ENCODE data around the gene SLC35G3.
"Not testable (repeated sequence)": the region's sequence is repeated elsewhere in the genome, so short reads cannot be mapped to it uniquely, and the experiment has no call there.

The SLC35G3 gene

DNA sequence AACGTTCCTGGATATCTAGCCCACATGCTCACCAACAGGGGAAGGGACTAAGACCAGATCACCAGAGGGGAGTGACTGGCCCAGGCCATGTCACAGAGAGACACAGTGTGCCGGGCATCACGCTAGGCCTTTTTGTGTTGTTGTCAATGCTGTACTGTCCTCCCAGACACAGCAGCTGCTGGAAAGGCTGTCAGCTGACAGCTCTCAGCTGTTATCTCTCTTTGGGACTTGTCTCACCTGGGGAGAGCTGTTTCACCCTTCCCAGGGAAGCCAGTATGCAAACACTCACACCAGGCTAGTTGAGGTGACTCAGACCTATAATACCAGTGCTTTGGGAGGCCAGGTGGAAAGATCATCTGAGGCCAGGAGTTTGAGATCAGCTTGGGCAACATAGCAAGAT lies 27.1 kb downstream of the SLC35G3 start:
- DNase-seq (ENCODE audit: low spot score) (no peak), FAIRE-seq (no peak)

GRCh38 chr17:35166526-35166925 lies 27.7 kb downstream of the SLC35G3 start:
- DNase-seq (ENCODE audit: low spot score) = no peak
- FAIRE-seq = no peak

- no peak for DNase-seq (ENCODE audit: low spot score)
- no peak for FAIRE-seq
Observed at GRCh38 chr17:35164716-35165115, 29.5 kb downstream of the SLC35G3 start.

DNA sequence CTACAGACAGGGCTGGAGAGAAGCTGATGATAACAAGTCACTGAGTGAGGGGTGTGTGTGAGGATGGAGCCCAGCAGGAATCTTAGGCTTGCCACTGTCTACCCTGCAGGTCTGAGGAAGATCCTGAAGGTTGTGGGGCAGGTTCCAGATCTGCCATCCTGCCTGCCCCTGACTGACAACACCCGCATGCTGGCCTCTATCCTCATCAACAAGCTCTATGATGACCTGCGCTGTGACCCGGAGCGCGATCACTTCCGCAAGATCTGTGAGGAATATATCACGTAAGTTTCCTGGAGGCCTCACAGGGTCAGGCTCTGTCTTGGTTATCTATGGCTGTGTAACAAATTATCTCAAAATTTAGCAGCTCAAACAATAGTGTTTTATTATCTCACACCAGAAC lies 30.3 kb downstream of the SLC35G3 start:
- no peak for FAIRE-seq

DNA sequence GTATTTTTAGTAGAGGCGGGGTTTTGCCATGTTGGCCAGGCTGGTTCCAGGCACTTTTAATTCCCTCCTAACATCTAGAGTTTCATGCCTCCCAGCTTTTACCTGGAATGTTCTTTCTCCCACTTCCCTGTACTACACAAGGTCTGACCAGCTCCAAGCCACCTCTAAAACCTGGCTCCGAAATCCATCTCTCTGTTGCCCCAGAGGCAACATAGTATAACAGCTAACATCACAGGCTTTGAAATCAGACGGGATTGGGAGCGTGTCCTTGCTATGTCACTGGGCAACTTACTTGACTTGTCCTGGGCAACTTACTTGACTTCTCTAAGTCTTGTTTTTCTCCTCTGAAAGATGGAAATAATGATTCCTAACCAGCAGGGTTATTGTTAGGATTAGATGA lies 31.4 kb downstream of the SLC35G3 start:
- no peak for FAIRE-seq
- no peak for DNase-seq (ENCODE audit: low spot score)

More for the DNA sequence above, 30.3 kb downstream of the SLC35G3 start:
- DNase-seq (ENCODE audit: low spot score) = no peak

- FAIRE-seq (no peak), DNase-seq (ENCODE audit: low spot score) (no peak)
Observed at GRCh38 chr17:35161281-35161761, 32.9 kb downstream of the SLC35G3 start.

DNA sequence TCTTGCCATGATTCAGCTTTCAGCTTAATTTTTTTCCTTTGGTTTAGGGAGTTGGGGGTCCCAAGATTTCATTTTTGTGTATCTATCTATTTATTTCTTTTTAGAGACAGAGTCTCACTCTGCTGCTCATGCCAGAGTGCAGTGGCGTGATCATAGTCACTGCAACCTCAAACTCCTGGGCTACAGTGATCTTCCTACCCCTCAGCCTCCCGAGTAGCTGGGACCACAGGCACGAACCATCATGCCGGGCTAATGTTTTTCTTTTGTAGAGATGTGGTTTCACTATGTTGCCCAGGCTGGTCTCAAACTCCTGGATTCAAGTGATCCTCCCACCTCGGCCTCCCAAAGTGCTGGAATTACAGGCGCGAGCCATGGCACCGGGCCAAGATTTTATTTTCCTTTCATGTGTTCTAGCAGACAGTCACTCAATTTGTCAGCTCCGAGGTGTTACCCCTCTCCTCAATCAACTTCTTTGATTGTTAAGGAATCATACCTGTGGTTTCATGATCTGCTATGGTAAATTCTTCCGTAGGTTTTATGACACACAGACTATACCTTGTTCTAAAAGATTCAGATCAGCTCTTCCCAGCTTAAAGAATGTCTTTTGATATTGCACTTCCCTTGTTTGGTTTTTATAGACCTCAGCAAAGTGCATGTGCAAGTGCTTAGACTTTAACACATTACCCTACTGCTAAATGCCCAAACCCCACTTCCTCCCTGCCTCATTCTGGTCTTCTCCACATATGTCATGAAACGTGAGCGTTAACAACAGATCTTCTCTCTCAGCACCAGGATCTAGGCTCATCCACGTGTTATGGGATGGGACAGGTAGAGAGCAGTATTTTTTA lies 33.6 kb downstream of the SLC35G3 start:
- DNase-seq (ENCODE audit: low spot score) (no peak), FAIRE-seq (no peak)

GRCh38 chr17:35159940-35160339 lies 34.3 kb downstream of the SLC35G3 start:
- FAIRE-seq (no peak), DNase-seq (ENCODE audit: low spot score) (no peak)

GRCh38 chr17:35155246-35155645 lies 38.9 kb downstream of the SLC35G3 start:
- FAIRE-seq (no peak), DNase-seq (ENCODE audit: low spot score) (no peak)

- no peak for FAIRE-seq
- DNase-seq (ENCODE audit: low spot score) = no peak
Observed at GRCh38 chr17:35154196-35155165, 39.7 kb downstream of the SLC35G3 start.

DNA sequence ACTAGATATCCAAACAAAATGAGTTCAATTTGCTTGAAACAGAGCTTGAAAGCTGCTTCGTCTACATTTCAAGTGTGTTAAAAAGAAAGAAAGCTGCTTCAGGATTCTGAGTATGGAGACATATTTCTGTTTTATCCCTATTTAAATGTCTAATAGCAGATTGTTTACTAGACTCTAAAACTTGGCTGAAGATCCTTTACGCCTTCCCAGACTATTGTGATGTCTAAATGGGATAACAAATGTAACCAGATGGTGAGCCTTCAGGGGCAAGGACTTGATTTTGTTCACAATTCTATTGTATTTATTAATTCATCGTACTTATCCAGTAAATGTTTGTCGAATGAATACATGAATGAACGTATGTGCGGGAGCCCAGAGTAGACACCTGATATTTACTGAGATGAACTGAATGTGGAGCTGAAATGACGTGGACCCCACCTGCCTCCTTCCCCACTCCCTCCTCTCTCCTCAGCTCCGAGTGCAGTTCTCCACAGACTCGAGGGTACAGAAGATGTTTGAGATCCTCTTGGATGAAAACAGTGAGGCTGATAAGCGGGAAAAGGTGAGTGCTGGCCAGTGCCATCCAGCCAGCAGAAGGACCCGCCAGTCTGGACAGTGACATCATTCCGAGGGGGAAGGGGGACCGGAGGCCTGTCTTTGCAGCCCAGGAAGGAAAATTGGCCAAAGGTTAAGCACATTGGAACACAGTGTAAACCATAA lies 41.6 kb downstream of the SLC35G3 start:
- DNase-seq (ENCODE audit: low spot score) (no peak), FAIRE-seq (no peak)

DNA sequence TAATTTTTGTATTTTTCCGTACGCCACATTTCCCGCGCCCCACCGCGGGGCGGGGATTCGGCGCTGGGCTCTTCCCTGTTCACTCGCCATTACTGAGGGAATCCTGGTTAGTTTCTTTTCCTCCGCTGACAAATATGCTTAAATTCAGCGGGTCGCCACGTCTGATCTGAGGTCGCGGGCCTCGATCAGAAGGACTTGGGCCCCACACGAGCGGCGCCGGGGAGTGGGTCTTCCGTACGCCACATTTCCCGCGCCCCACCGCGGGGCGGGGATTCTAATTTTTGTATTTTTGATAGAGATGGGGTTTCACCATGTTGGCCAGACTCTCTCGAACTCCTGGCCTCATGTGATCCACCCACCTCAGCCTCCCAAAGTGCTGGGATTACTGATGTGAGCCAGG lies 43.1 kb downstream of the SLC35G3 start:
- not testable (repeated sequence) for FAIRE-seq; DNase-seq (ENCODE audit: low spot score)

- FAIRE-seq (no peak), DNase-seq (ENCODE audit: low spot score) (no peak)
Observed at GRCh38 chr17:35149941-35150340, 44.3 kb downstream of the SLC35G3 start.

GRCh38 chr17:35148144-35148543 lies 46.0 kb downstream of the SLC35G3 start:
- FAIRE-seq (no peak), DNase-seq (ENCODE audit: low spot score) (no peak)

DNA sequence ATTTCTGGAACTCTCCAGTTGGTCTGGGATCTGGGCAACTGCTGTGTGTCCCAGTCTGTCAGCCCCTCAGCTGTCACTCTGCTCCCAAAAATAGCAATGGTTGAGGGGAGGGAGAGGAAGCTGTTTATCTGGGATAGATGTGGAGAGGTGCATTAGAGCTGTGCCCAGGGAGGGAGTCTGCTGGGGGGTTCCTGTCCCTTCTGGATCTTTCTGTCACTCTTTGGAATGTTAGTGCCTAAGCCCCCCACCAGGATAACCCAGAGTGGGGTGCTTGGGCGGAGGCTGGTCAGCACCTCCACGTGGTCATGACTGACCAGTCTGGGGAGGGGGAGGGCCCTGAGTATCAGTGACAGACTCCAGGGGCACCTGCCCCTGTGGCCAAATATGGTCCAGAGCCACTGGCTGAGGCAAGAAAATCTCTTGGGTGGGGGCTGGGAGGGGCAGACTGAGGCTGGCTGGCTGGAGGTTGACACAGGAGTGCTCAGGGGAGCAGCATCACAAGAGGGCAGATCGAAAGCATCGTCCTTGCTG lies 46.8 kb downstream of the SLC35G3 start, which contains the start of gene UNC45B:
TSS of gene UNC45B (plus strand) at position 443 of the 531 bp plus-strand sequence. CDS start 447 bp downstream, outside the sequence.
- DNase-seq (ENCODE audit: low spot score) (no peak), FAIRE-seq (no peak)

- FAIRE-seq (no peak), DNase-seq (ENCODE audit: low spot score) (no peak)
Observed at GRCh38 chr17:35146214-35146833, 47.9 kb downstream of the SLC35G3 start.

GRCh38 chr17:35144840-35145239 lies 49.4 kb downstream of the SLC35G3 start:
- FAIRE-seq (no peak), DNase-seq (ENCODE audit: low spot score) (no peak)
